Epithelial cell of proximal tubule (primary cell): Measurements from ENCODE around the gene RGS6. TPM values are rescaled to one million over a fixed set of nuclear protein-coding genes. Genes with fewer than 3 reads are reported as not detected.
A peak's percentile ranks its signal among the peaks of the same experiment; 100 is the strongest.

Experiments used
- DNase-seq: peaks from one replicate; pipeline ENCODE4 v3.0.0-alpha.2; 2011; ENCODE audit warnings: low read depth
- H3K4me3 ChIP-seq: 2 replicates; pipeline ENCODE4 v1.5.1; 2011; ENCODE audit warnings: low read depth, mild to moderate bottlenecking, low read length
- CTCF ChIP-seq: conservative IDR thresholded peaks from 2 replicates; pipeline ENCODE4 v1.5.1; 2012; ENCODE audit warnings: low read depth, mild to moderate bottlenecking, low read length
- total RNA-seq: library from RNA; depleted of rRNA; stranded (reverse); fragments of >200 nt; gene quantifications from 2 replicates; pipeline ENCODE4 v1.2.3, GENCODE V29; 2015

Gene RGS6
- total RNA-seq, 1 donor from 2014 or later = not detected

- no peak overlapping the region for H3K4me3 ChIP-seq
- no peak for DNase-seq
- no peak for TF ChIP-seq CTCF
Measured at GRCh38 chr14:72513346-72513745, 581.1 kb downstream of the RGS6 start.

GRCh38 chr14:72513965-72514659, 581.9 kb downstream of the RGS6 start:
- peak; percentile 91 for TF ChIP-seq CTCF
- H3K4me3 ChIP-seq = no peak overlapping the region
- DNase-seq = peak; percentile 22

- no peak for DNase-seq
- H3K4me3 ChIP-seq = no peak overlapping the region
- no peak for TF ChIP-seq CTCF
Measured at GRCh38 chr14:72514660-72515025, 582.4 kb downstream of the RGS6 start.

- DNase-seq = no peak
- peak; percentile 32 for TF ChIP-seq CTCF
- no peak overlapping the region for H3K4me3 ChIP-seq
Measured at GRCh38 chr14:72515779-72516770, 583.8 kb downstream of the RGS6 start.

- peak; percentile 93 for TF ChIP-seq CTCF
- peak; percentile 33 for DNase-seq
- H3K4me3 ChIP-seq = no peak overlapping the region
Measured at GRCh38 chr14:72516936-72517700, 584.9 kb downstream of the RGS6 start.

- no peak for DNase-seq
- no peak for TF ChIP-seq CTCF
- H3K4me3 ChIP-seq = no peak overlapping the region
Measured at GRCh38 chr14:72517736-72518135, 585.5 kb downstream of the RGS6 start.
